GM19467 (cell line): ENCODE data around the gene HIPK2.

ENCODE experiments used
- ATAC-seq: cut with Tn5 transposase; IDR thresholded peaks from one replicate; pipeline ENCODE4 v1.9.1; 2021; ENCODE audit warnings: mild to moderate bottlenecking, moderate library complexity; ENCODE audit not compliant: unreplicated experiment

The HIPK2 gene

DNA sequence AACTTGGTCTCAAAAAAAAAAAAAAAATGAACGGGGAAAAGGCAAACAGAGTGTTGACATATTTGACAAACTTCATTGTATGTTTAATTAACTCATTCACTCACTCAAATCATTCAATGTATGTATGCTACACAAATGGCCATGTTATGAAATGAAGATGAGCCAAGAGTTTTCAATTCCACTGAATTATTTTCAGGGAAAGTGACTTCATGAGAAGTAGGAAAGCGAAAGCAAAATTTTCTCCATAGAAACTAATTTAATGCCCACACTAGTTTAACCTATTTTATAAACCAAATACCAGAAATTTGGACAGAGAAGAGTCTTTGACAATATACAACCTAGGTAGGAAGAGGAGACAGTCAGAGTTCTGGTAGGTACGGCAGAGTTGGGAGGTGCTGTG is 119.5 kb downstream of the HIPK2 start:
- no peak for ATAC-seq

DNA sequence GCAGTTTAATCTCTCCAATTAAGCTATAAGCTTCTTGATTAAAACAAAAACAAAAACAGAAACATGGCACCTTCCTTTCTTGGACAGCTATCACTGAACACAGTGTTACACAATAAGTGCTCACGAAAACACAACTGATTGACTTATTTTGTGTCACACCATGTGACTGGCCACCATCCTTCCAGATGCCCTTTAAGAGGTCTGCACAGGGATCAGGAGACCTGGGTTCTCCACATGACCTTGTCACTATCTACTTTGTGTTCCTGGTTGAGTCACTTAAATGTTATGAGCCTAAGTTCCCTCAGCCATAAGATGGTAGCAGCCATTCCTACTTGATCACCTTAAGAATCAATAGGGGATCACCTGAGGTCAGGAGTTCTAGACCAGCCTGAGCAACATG is 120.1 kb downstream of the HIPK2 start:
- ATAC-seq, result no peak

DNA sequence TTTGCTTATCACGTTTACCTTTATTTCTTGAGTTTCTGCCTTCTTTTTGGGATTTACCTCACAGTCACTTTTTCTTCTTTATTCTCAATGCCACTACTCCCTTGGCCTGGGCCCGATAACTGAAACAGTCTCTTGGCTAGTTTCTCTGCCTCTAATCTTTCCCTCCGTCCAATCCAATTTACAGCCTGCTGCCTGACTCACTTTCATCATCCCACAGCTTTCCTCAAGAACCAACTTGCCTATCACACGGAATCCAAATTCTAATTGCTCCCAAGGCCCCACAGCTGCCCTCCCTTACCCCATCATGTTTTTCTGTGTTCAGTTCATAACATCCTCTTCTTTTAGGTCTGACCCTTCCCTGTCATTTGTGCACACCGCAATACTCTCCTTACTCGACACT is 121.4 kb downstream of the HIPK2 start:
- no peak for ATAC-seq

DNA sequence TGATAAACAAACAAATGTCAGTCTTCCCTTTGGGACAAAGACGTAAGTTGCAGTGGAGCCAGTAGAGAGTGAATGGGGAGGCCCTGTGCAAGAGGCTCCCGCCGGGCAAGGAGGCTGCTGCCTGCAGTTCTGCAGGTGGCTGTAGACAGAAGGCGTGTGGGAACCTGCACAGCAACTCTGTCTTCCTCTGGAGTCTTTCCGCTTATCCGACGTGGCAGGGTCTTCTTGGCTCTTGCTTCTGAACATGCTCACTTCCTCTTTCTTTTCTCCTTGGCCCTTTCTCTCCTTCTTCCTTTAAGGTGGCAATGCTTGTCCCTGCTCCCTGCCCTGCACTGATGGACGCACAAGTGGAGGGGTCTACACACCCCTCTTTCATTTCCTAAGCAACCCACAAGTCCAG is 122.5 kb downstream of the HIPK2 start:
- no peak for ATAC-seq

DNA sequence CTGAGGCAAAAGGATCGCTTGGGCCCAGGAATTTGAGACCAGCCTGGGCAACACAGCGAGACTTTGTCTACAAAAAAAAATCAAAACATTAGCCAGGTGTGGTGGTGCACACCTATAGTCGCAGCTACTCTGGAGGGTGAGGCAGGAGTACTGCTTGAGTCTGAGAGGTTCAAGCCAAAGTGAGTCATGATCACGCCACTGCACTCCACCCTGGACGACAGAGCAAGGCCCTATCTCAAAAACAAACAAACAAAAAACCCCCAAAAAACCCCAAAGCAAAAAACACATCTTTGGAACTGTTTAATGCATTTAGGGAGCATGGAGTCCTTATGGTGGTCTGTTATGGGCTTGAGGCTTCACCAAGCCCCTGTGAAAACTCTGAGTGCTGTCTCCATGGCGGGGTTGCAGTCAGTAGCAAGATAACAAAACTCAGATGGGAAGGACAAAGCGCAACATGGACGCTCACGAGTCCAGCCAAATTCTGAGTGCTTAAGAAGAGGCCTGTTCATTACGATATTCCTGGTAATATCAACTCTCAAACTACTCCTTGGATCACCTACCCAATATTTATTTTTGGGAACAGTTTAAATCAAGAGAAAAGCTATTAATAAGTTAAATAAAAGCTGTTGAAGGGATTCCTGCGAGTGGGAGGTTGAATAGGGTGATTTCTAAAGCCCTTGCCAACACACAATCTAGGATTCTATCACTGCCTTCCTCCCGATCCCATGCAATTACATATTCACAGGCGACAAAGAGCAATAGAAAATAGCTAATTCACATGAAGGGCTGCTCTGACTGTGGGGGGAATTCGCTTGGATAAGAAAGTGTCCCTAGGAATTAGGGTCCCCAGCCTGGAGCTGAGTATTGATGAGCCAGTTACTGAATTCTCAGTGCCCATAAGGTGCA is 123.3 kb downstream of the HIPK2 start:
- ATAC-seq, result no peak

DNA sequence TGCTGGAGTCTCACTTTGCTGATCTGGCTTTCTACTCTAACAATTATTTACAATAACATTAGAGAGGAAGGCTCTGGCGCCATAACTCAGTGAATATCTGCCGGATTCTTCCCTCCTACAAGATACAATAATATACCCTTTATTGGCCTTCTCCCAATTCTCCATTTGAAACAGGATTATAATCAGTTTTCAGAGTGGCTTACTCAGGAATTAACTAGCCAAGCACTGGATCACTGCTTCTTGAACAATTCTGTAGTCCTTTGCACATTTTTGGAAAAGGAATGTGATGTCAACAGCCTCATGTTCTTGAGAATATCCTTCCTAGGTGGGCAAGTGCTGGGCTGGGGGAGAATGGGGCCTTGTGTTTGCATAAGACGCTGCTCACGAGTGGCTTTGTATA is 125.9 kb downstream of the HIPK2 start:
- ATAC-seq, result no peak

DNA sequence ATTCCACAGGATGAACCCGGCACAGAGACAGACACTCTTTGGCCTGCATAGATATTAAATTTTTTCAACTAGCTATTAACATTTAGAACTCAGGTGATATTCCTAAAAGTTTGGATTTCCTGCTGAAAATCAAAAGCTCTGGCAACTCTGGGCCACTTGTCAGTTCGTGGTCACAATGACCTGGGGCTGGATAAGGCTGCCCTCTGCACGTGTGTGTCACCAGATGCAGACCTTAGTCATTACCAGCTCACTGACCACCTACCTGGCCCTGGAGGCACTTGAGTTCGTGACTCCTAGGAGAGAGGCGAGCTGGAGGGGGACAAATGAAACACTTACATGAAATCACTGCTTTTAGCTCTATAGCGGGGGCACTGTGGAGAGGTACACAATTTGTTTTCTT is 126.5 kb downstream of the HIPK2 start:
- ATAC-seq, result no peak

DNA sequence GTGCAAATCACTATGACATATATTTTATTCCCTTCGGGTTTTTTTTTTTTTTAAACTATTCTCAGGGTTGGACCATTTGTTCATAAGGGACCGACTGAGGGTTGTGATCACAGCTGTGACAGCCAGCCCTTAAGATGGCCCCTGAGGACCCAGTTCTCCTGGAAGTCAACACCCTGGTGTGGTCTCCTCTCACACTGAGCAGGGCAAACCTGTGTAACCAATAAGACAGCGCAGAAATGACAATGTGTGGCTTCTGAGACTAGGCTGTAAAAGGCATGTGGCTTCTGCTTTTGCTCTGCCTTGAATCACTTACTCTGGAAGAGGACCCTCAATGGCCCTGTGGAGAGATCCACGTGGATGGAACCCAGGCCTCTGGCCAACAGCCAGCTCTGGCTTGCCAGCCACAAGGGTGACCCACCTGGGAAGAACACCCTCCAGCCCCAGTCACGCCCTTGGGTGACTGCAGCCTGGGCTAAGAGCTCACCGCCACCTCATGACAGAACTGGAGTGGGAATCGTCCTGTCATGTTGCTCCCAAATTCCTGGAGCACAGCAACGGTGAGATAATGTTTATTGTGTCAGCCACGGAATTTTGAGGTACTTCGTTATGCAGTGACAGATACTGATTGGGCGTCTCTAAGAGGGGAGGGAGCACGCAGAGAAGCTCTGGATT is 127.2 kb downstream of the HIPK2 start:
- no peak for ATAC-seq

DNA sequence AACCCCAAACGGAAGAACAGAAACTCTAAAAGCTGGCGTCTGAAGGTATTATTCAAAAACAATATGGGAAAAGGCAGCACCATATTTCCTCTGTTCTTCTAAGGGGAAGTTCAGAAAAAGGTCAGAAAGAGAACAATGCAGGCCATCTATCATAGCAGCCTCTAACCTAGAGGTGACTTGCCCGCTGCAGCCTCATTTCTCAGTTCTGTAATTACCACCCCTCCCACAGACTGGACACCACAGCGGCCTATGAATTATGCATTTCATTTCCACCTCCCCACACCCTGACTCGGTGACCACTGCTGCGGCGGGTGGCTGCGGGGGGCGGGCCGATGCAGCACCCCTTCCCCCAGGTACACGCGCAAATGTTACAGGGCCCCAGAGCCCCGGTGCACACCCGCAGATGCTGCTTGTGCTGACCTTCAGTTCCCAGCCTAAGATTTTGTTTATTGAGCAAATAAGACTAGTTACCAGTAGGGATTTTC is 128.8 kb downstream of the HIPK2 start:
- peak; percentile 79 for ATAC-seq

DNA sequence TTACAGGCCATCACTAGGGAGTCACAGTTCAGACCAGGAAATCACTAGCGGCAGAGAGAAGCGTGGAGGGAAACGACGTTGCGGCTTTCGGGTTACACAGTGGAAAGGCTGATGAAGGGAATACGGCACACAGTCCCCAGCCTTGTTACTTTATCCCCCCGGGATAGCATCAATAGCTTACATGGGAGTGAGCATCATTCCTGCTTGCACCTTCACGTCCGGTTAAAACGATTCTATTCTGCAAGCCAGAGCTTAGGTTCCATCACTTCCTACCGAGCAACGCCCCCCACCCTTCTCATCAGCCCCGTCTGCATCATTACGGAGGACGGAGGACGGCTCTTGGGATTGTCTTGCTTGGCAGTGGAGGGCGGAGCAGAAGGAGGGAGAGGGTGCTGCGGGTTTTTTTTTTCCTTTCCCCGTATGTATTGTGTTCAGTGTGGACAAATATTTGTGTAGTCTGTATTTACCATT is 129.4 kb downstream of the HIPK2 start:
- no peak for ATAC-seq

DNA sequence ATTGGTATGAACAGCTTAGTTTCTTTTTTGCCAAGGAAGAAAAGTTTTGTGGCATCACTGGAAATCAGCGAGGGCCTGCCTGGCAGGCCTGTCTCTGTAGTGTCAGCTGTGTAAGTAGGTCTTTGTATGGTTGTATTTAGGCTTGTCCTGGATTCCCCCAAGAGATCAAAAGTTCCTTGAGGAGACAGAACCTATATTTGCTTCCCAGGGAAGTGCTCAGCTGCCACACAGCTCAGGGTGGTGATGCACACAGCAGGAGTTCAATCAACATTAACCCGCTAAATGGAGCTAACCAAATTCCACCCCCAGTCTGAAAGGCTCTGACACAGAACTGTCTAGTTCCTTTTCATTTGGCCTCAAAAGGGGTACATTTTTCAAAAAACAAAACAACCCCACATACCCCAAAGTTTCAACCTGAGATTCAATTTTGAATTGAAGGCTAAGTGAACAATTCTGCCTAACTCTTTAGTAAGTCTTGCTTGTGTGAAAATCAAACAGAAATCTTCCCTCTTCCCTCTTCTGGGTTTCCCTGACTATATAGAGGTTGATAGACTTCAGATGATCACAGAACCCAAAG is 129.9 kb downstream of the HIPK2 start:
- no peak for ATAC-seq

DNA sequence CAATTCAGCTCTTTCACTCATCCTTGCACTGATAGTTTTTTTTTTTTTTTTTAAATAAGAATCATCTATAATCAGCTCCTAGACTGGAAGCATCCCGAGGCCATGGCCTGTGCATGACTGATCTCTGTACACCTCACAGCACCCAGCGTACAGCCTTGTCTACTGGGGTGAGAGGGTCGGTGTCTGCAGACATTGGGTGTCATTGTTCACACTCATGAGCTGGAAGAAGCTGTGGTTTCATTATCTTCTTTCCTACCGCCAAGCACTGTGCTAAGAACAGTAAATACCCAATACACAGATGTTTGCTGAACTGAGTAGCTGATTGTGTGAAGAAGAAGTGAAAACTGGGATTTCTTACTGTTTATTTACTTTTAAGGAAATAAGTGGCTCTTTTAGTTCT is 130.7 kb downstream of the HIPK2 start:
- ATAC-seq, result no peak

DNA sequence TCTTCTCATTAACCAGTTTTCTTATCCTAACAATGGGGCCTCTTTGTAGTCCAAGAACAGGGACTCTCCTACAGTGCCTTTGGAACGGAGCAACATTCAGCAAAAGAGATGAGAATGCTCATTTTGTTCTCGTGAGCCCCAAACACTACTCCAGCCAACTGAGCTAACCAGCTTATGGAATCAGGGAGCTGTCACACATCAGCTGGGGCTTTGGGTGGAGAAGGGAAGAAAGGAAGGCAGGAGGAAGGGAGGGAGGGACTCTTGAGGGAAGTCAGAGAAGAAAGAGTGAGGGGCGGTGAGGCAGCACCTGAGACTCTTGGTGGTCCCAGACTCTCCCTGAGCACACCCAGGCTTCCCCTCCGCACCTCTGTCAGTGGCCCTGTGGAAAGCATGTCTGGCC is 131.2 kb downstream of the HIPK2 start:
- ATAC-seq, result no peak

DNA sequence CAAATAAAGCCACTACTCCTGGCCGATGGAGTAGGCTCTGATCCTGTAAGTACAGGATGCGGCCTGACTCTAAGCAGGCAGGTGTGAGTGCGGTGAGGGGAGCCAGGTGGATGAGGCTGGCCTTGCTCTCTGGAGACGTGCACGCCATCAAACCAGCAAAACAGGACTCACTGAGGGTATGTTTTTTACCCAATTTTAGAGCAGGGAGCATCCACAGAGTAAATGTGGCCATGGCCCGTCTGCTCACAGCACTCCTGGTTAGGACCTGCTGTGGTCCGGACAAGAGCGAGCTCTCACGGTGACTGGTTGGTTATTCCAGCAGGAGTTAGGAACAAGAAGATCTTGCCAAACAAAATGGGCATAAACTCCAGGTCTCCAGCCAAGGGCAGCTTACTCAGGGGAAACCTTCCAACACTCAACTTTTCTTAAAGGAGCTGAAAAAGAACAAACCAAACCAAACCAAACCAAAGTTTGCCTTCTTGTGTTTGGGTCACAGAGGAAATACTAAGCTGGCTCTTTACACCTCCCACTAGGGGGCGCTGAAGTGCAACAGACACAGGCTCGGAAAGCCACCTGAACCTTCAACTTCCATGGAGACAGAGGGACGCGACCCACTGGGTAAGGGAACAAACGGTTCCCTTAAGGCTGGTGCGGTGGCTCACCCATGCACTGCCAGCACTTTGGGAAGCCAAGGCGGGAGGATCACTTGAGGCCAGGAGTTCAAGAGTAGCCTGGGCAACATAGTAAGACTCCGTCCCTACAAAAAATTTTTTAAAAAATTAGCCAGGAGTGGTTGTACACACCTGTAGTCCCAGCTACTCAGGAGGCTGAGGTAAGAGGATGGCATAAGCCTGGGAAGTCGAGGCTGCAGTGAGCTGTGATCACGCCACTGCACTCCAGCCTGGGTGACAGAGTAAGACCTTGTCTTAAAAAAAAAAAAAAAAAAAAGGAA is 131.9 kb downstream of the HIPK2 start:
- no peak for ATAC-seq

DNA sequence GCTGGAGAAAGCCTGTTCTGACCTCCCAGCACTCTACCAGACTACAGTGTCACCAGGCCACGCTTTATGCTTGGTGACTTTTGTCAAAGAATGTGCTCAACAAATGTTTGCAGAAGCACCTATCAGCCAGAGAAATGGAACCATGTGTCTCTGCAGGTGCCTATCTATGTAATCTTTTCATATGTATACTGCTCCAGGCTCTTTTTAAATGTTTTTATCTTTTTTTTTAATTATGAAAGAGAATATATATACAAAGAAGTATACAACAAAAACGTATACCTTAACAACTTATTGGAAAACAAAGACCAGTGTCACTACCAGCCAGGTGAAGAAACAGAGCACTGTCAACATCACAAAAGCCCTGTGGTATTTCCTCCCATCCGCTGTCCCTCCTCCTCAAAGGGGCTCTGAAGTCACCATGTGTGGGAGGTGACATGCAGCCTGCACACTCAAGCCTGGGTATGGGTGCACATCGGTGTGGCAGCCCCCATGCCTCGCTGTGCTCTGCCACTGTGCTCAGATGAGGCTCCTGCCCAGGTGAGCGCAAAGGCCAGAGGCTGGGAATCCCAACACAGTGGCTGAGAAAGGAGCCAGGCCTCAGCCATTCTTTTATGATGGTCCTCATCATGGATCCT is 133.7 kb downstream of the HIPK2 start:
- ATAC-seq, result no peak

DNA sequence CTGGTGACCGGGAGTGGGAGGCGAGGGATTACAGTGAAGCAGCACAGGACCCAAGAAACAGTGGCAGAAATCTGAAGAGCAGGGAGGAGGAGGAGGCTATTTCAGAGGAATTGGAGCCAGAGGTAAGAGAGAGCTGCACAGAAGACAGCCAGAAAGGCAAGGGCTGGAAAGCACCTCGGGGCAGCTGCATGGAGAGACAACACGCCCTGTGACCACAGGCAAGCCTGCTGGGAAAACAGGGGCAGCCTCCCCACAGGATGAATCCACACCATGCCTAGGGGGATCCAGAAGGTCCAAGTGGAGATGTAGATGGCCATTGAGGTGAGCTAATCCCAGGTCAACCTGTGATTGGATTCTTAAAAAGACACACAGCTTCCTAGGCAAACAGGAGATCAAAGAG is 135.5 kb downstream of the HIPK2 start:
- no peak for ATAC-seq

DNA sequence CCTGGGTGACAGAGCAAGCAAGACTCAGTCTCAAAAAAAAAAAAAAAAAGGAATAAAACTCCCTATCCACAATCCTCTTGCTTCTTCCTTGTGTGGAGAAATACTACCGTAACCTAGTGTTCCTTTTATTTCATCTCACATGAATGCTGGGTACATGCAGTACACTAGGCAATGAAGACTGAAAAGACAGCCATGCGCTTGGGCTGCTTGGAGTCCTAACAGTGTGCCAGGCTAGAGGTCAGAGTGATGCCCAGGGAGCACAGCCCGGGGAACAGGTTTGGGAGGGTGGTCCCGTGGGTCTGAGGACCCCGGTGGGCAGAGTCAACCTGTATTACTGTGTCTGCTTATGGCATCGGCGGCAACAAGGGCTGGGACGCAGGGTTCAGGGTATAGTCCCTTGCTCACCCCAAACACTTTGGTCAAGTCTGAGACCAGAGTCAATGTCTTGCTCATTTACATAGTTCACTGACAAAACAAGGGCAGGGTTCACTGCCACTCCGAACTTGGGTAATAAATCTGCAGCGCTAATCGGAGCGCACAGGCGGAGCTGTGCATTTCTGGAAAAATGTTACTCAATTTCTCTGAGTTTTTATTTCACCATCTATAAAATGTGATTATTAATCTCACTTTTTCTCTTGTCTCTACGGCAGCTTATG is 136.3 kb downstream of the HIPK2 start:
- ATAC-seq, result no peak

DNA sequence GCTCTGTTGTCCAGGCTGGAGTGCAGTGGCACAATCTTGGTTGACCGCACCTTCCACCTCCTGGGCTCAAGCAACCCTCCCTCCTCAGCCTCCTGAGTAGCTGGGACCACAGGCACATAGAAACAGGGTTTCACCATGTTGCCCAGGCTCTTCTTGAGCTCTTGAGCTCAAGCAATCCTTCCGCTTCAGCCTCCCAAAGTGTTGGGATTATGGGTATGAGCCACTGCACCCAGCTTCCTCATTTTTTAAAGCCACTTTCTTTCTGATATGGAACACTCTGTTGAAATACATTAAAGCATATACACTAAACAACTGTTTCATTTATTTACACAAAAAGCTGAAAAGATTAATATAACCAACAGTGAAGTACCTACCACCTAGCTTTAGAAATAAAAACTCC is 137.1 kb downstream of the HIPK2 start:
- no peak for ATAC-seq

DNA sequence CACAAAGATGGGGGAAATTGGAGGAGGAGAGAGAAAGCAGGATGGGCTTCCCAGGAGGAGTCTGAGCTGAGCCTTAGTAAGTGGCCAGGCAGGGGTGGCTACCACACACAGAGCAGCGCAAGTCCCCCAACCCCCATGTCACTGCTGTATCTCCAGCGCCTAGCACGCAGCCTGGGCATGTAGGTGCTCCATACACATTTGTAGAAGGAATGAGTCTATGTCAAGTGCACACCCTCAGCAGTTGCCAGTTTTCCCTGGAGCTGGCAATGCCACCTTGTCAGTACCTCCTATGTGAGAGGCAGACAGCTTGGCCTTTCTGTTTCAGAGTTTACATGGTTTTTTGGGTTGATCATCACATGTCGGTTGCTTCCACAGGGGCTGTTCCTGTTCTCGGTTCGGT is 138.2 kb downstream of the HIPK2 start:
- ATAC-seq, result no peak
